BLaER1 (cell line): ENCODE measurements around the gene CHMP1A.
"Not testable (repeated sequence)": the region's sequence is repeated elsewhere in the genome, so short reads cannot be mapped to it uniquely, and the experiment has no call there.

ENCODE experiments used
- H3K27ac ChIP-seq: shearing (Covaris generic); formaldehyde crosslinking; 2 replicates; pipeline ENCODE4 v1.8.1; 2022
- H3K27me3 ChIP-seq: shearing (Covaris generic); formaldehyde crosslinking; 2 replicates; pipeline ENCODE4 v1.8.1; 2022
- H3K36me3 ChIP-seq: shearing (Covaris generic); formaldehyde crosslinking; 2 replicates; pipeline ENCODE4 v1.8.1; 2022
- H3K4me1 ChIP-seq: shearing (Covaris generic); formaldehyde crosslinking; 2 replicates; pipeline ENCODE4 v1.8.1; 2022
- H3K4me2 ChIP-seq: shearing (Covaris generic); formaldehyde crosslinking; 2 replicates; pipeline ENCODE4 v1.8.1; 2022
- H3K4me3 ChIP-seq: shearing (Covaris generic); formaldehyde crosslinking; 2 replicates; pipeline ENCODE4 v1.8.1; 2022
- H3K9ac ChIP-seq: shearing (Covaris generic); formaldehyde crosslinking; 2 replicates; pipeline ENCODE4 v1.8.1; 2022
- H3K9me3 ChIP-seq: shearing (Covaris generic); formaldehyde crosslinking; 2 replicates; pipeline ENCODE4 v1.8.1; 2022
- H4K20me1 ChIP-seq: shearing (Covaris generic); formaldehyde crosslinking; 2 replicates; pipeline ENCODE4 v1.8.1; 2022
- Cebpa-rat ChIP-seq: shearing (Covaris generic); IDR thresholded peaks from 2 replicates; pipeline ENCODE4 v1.8.1; 2022

CHMP1A gene

DNA sequence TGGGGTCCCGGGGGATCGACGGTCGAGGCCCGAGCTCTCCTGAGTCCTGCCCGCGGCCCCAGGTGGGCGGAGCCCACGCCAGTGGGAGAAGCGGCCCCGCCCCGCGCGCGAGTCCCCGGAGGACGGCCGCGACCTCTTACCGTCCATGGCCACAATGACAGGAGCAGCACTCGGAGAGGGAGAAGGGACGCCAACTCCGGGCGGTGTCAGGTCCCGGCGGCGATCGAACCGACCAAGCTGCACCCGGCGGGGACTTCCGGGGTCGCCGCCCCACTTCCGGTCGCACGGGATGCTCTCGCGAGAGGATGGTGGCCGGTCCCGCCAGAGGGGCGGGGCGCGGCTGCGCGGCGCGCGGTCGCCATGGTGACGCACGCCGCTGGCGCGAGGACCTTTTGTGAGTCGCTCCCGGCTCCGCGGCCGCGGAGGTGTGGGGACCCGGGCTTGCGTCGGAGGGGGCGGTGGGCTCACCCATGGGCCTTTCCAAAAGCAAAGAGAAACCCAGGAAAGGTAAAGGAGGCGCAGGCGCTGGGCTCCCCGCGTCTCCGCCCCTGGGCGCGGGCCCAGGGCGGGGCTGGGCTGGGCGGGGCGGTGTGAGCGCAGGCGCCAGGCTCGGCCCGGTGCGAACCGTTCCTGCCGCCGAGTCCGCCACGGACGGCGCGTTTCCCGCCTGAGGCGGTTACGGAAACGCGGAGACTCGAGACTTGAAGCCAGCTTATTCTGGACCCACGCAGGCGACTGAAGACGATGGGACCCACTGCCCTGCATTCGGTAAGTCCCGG lies at the start of gene CHMP1A, which contains the start of gene SPATA33:
TSS of gene CHMP1A (minus strand) at position 267 of the 779 bp plus-strand sequence. CDS start at position 147, 120 bp downstream.
TSS of gene SPATA33 (plus strand) at position 395 of the 779 bp plus-strand sequence. CDS start at position 471, 76 bp downstream.
- Histone ChIP-seq H3K27ac (peak within 1 kb of the TSS; percentile 91), H3K4me2 (peak within 1 kb of the TSS; percentile 95), H3K4me1 (peaks cover 48% of the 10 kb centered on the region), H3K27me3 (no peaks in the 10 kb centered on the region), H3K9ac (peak within 1 kb of the TSS; percentile 94), H3K4me3 (peak within 1 kb of the TSS; percentile 97), H3K9me3 (no peaks in the 10 kb centered on the region), H3K36me3 (peaks cover 48% of the 10 kb centered on the region), H4K20me1 (peaks cover 39% of the 10 kb centered on the region)
- TF ChIP-seq Cebpa-rat: no peak

DNA sequence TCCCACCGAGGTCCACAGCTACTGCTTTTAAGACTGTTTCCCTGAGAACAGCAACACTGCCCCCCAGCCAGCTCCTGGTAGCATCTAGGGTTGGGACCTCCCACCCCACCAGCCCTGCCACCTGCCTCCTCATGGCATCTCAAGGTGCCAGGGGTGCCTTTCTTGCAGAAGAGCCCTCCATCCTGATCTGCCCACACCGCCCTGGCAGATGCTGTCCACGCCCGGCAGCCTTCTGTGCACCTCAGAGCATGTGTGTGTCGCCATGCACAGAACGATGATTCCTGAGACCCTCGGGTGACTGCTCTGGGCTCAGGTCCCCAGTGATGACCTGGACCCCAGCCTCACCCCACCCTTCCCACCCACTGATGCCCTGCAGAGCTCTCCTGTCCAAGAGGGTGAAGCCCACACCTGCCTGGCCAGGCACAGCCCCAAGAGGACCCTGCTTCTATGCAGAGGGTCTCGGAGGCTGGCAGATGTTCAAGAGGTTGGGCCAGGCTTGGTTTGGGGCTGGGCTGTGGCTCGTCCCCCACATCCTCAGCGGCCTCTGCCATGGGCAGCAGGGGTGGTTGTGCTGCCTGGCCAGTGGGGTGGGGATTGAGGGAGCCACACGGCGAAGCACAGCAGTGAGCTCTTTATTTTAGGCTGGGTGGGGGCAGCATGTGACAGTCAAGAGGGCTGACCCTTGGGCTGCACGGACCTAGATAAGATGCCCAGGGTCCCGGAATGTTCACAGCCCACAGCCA lies 49.2 kb upstream of the CHMP1A start:
- Histone ChIP-seq H3K9ac (no peak overlapping the region), H3K4me2 (peak overlapping the region; percentile 34), H4K20me1 (no peaks in the 10 kb centered on the region), H3K4me3 (no peak overlapping the region), H3K27me3 (no peaks in the 10 kb centered on the region), H3K36me3 (no peaks in the 10 kb centered on the region), H3K4me1 (peaks cover 23% of the 10 kb centered on the region), H3K27ac (no peak overlapping the region), H3K9me3 (no peaks in the 10 kb centered on the region)
- TF ChIP-seq Cebpa-rat: no peak

DNA sequence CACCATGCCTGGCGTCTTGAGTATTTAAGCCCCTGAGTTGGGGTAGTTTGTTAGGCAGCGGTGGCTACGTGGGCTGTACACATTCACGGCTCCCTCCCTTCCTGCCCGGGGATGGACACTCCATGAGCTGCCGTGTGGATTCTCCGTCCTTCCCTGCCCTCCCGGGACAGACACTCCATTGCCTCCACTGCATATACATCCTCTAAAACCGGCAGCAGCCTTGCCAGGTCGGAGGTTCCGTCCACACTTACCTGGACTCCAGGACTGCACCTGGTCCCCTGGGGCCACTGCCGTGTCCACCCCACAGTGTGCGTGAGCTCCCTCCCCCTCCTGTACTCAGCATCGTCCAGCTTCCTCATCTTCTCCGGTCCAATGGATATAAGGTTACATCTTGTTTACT lies 47.5 kb upstream of the CHMP1A start:
- TF ChIP-seq Cebpa-rat: no peak
- Histone ChIP-seq H3K9me3 (no peaks in the 10 kb centered on the region), H3K4me1 (peaks cover 30% of the 10 kb centered on the region), H3K9ac (no peak overlapping the region), H3K36me3 (no peaks in the 10 kb centered on the region), H3K27ac (no peak overlapping the region), H3K27me3 (no peaks in the 10 kb centered on the region), H3K4me3 (no peak overlapping the region), H3K4me2 (no peak overlapping the region), H4K20me1 (peaks cover 10% of the 10 kb centered on the region)

DNA sequence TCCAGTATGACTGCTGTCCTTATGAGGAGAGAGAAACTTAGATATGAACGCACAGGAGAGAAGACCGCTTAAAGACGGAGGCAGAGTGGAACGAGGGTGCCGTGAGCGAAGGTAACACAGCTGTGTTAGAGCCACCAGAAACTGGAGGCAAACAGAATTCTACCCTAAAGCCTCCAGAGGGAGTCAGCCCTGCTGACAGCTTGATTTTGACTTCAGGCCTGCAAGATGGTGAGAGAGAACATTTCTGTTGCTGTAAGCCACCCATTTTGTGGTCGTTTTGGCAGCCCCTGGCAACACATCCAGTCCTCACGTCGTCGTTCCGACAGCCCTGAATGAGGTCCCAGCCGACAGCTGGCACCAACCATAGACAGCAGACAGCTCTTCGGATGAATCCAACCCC lies 46.8 kb upstream of the CHMP1A start:
- no peak for TF ChIP-seq Cebpa-rat
- peak overlapping the region; percentile 39; the same call in 1 of the 2 replicates for H3K9ac ChIP-seq
- peaks cover 17% of the 10 kb centered on the region for H4K20me1 ChIP-seq
- H3K4me1 ChIP-seq: peaks cover 36% of the 10 kb centered on the region
- no peak overlapping the region for H3K4me2 ChIP-seq
- H3K36me3 ChIP-seq: no peaks in the 10 kb centered on the region
- no peak overlapping the region for H3K4me3 ChIP-seq
- no peaks in the 10 kb centered on the region for H3K9me3 ChIP-seq
- no peaks in the 10 kb centered on the region for H3K27me3 ChIP-seq
- H3K27ac ChIP-seq: no peak overlapping the region

DNA sequence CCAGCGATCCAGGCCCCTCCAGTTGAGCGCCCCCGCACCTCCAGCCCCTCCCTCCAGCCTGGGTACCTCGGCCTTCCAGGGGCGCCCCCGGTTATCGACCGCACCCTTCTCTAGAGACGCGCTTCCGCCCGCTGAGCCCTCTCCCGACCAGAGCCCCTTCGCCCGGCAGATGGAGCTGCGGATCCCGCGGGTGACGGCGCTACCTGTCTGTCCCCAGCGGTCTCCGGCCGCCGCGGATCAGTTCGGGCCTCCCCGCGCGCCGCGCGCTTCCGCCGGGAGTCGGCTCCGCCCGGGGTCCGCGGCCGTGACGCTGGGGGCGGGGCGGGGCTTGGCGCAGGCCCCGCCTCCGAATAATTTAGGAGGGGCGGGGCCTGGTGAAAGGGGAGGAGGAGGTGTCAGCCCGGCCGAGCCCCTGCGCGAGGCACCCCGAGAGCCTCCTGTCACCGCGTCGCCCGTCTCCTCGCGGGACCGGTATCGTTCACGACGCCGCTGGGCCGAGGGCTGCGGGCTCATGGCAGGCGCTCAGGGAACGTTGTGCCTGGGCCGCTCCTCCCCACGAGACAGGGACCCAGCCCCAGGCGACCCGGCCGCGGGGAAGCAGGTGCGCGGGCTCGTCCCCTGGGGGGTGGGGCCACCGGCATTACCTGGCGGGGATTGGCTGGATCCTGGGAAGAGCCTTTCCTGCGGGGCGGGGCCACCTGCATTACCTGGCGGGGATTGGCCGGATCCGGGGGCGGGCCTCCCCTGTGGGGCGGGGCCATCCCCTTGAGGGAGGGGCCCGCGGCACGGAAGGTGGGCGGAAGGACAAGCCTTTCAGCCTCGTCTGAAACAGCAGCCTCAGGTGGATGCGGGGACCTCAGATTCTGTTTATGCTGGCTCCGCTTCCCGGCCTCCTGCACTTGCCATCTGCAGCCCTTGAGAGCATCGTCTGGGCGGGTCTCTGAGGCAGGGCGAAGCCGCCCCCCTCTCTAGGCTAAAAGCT lies 44.2 kb upstream of the CHMP1A start, which contains the start of gene SPATA2L:
TSS of gene SPATA2L (minus strand) at position 281 of the 982 bp plus-strand sequence. CDS start 473 bp downstream, outside the sequence.
- no peaks in the 10 kb centered on the region for H3K27me3 ChIP-seq
- H3K4me3 ChIP-seq: peak within 1 kb of the TSS; percentile 78
- TF ChIP-seq Cebpa-rat: no peak

DNA sequence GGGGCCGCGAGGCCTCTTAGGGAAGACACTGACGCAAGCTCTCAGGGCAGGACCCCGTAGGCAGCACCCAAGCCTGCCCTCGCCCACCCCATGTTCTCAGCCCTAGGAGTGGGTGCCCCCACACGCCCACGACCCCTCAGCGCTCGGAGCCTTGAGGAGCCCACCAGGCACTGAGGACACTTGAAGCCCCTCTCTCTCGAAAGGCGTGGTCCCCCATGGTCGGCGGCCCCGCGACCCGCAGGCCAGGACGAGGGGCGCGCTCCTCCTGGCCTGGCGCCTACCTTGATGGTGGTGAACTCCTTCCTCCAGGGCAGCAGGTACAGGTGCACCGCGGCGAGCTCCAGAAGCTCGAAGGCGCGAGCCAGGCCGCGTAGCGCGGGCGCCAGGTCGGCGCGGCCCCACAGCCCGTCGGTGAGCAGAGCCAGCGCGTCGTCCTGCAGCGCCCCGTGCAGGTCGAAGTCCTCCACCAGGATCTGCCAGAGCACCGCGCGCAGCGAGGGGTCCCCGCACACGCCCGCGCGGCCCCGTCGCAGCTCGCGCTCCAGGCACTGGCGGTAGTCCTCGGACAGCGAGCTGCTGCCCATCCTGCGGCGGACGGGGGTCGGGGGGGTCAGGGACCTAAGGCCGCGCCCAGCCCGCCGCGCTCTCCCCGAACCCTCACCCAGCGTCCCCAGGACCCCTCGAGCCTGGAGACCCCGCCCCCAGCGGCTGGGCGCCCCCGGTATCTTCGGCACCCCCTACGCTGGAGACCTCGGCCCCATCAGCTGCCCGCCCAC lies 43.3 kb upstream of the CHMP1A start:
- peaks cover 53% of the 10 kb centered on the region for H3K4me1 ChIP-seq
- no peak for TF ChIP-seq Cebpa-rat
- peak overlapping the region; percentile 81 for H3K9ac ChIP-seq
- peaks cover 17% of the 10 kb centered on the region for H3K36me3 ChIP-seq
- H3K27ac ChIP-seq: peak overlapping the region; percentile 73
- H4K20me1 ChIP-seq: peaks cover 50% of the 10 kb centered on the region
- H3K27me3 ChIP-seq: no peaks in the 10 kb centered on the region
- H3K9me3 ChIP-seq: no peaks in the 10 kb centered on the region
- H3K4me2 ChIP-seq: peak overlapping the region; percentile 94
- H3K4me3 ChIP-seq: peak overlapping the region; percentile 78

More for the DNA sequence above, 44.2 kb upstream of the CHMP1A start, which contains the start of gene SPATA2L:
- H3K36me3 ChIP-seq: peaks cover 14% of the 10 kb centered on the region
- H3K9ac ChIP-seq: peak within 1 kb of the TSS; percentile 81
- H3K27ac ChIP-seq: peak within 1 kb of the TSS; percentile 73
- H4K20me1 ChIP-seq: peaks cover 41% of the 10 kb centered on the region
- peaks cover 51% of the 10 kb centered on the region for H3K4me1 ChIP-seq
- peak within 1 kb of the TSS; percentile 94 for H3K4me2 ChIP-seq
- no peaks in the 10 kb centered on the region for H3K9me3 ChIP-seq

DNA sequence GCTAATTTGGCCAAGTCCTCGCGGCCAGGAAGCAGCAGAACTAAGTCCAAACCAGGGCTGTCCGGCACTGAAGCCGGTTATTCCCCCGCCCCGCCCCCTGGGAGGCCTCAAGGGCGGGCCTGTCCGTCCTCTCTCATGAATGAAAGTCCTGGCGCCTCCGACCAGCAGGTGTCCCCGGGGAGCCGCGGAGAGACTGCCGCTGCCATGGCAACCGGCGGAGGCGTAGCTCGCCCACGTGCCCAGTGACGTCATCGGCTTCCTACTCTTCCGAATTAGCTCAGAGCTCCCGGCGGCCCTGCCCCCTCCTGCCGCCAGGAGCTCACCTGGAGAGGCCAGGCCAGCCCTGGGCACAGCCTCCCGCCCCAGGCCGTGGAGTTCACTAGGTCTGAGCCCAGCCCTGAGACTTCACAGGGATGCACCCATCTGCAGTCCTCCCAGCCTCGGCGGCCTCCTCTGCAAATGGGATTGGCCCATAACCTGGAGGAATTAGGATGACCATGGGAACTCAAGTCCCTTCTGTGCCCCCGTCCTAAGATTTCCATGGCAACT lies 42.7 kb upstream of the CHMP1A start:
- peak overlapping the region; percentile 78 for H3K4me3 ChIP-seq
- no peak for TF ChIP-seq Cebpa-rat
- H3K27me3 ChIP-seq: no peaks in the 10 kb centered on the region
- peak overlapping the region; percentile 81 for H3K9ac ChIP-seq
- peak overlapping the region; percentile 94 for H3K4me2 ChIP-seq
- peaks cover 56% of the 10 kb centered on the region for H4K20me1 ChIP-seq
- H3K27ac ChIP-seq: peak overlapping the region; percentile 73
- peaks cover 53% of the 10 kb centered on the region for H3K4me1 ChIP-seq
- H3K36me3 ChIP-seq: peaks cover 23% of the 10 kb centered on the region
- H3K9me3 ChIP-seq: no peaks in the 10 kb centered on the region

DNA sequence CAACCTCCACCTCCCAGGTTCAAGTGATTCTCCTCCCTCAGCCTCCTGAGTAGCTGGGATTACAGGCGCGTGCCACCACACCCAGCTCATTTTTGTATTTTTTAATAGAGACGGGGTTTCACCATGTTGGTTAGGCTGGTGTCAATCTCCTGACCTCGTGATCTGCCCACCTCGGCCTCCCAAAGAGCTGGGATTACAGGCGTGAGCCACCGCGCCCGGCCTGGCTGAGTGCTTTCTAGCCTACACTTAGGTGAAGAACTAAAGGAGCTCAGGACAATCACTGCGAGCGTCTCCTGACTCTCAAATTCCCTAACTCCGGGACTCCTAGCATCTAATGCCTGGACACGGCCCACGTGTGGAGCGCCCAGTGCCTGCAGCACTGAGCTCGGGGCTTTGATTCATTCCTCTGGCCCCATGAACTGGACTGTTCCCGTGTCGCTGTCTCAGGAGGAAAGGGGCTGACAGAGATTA lies 42.2 kb upstream of the CHMP1A start:
- H3K9me3 ChIP-seq, H3K27me3 ChIP-seq, H3K9ac ChIP-seq, H3K27ac ChIP-seq: not testable (repeated sequence)
- Histone ChIP-seq H3K4me3 (peak overlapping the region; percentile 78; the same call in 1 of the 2 replicates), H3K4me1 (peaks cover 55% of the 10 kb centered on the region), H3K4me2 (peak overlapping the region; percentile 94), H4K20me1 (peaks cover 59% of the 10 kb centered on the region), H3K36me3 (peaks cover 28% of the 10 kb centered on the region)

DNA sequence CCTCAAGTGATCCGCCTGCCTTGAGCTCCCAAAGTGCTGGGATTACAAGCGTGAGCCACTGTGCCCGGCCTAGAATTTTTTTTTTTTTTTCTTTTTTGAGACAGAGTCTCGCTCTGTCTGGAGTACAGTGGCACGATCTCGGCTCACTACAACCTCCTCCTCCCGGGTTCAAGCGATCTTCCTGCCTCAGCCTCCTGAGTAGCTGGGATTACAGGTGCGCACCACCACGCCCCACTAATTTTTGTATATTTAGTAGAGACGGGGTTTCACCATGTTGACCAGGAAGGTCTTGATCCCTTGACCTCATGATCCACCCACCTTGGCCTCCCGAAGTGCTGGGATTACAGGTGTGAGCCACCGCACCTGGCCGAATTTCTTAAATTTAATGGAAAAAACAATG lies 41.2 kb upstream of the CHMP1A start:
- H3K4me1 ChIP-seq: peaks cover 64% of the 10 kb centered on the region
- not testable (repeated sequence) for H3K27ac ChIP-seq, H3K9ac ChIP-seq, H3K9me3 ChIP-seq, H3K4me2 ChIP-seq, H3K27me3 ChIP-seq, H3K4me3 ChIP-seq
- peaks cover 66% of the 10 kb centered on the region for H4K20me1 ChIP-seq
- peaks cover 37% of the 10 kb centered on the region for H3K36me3 ChIP-seq
